Upper lobe of right lung (tissue), 1 donor: Measurements from ENCODE around the gene ZCCHC8. TPM values are rescaled to one million over a fixed set of nuclear protein-coding genes. Genes with fewer than 3 reads are reported as not detected.
A peak's percentile ranks its signal among the peaks of the same experiment; 100 is the strongest.

ENCODE experiments used
- ATAC-seq: fragments of 200-7000 bp; cut with Tn5 transposase; one replicate; pipeline ENCODE4 v1.9.1; 2020; ENCODE audit warnings: mild to moderate bottlenecking, moderate library complexity
- DNase-seq: peaks from one replicate; pipeline ENCODE4 v3.0.0-alpha.2; 2020
- H3K27ac ChIP-seq: fragments of 200-600 bp; one replicate; pipeline ENCODE4 v1.8.0; 2022
- H3K27me3 ChIP-seq: fragments of 200-600 bp; one replicate; pipeline ENCODE4 v1.8.0; 2022; ENCODE audit warnings: mild to moderate bottlenecking
- H3K36me3 ChIP-seq: fragments of 200-600 bp; one replicate; pipeline ENCODE4 v1.8.0; 2022
- H3K4me1 ChIP-seq: fragments of 200-600 bp; one replicate; pipeline ENCODE4 v1.8.0; 2022
- H3K4me3 ChIP-seq: fragments of 200-600 bp; one replicate; pipeline ENCODE4 v1.8.0; 2022; ENCODE audit warnings: mild to moderate bottlenecking
- H3K9me3 ChIP-seq: fragments of 200-600 bp; one replicate; pipeline ENCODE4 v1.8.0; 2022
- CTCF ChIP-seq: fragments of 200-600 bp; IDR thresholded peaks from one replicate; pipeline ENCODE4 v1.8.0; 2022; ENCODE audit warnings: antibody characterized with exemption
- intact Hi-C: fragments of 100-400 bp; cut with DNase I; formaldehyde crosslinking; loops from one replicate; pipeline ENCODE4 v1.11.0; 2022
- total RNA-seq: library from RNA; stranded (reverse); fragmentation: NEBNext Ultra II Directional; extraction: Animal tissue kit (Norgen Biotek cat#: 25700); gene quantifications from one replicate; pipeline ENCODE4 v1.2.1, GENCODE V29; 2021
- donor health status: DM: no; HTN: yes; CAD: no; lungs with severe emphysema.

The ZCCHC8 gene
- total RNA-seq, 1 donor from 2014 or later, result 21.2 TPM

GRCh38 chr12:122422730-122423257 lies 77.9 kb downstream of the ZCCHC8 start:
- intact Hi-C loops, result no loop called here
- Histone ChIP-seq H3K9me3 (no peaks in the 10 kb centered on the region), H3K27ac (peak overlapping the region; percentile 84), H3K27me3 (no peaks in the 10 kb centered on the region), H3K36me3 (no peaks in the 10 kb centered on the region), H3K4me3 (peak overlapping the region; percentile 55), H3K4me1 (peaks cover 23% of the 10 kb centered on the region)
- ATAC-seq, result peak; percentile 1
- no peak for DNase-seq
- TF ChIP-seq CTCF, result no peak

- Histone ChIP-seq H3K9me3 (no peaks in the 10 kb centered on the region), H3K4me1 (peaks cover 23% of the 10 kb centered on the region), H3K4me3 (peak within 1 kb of the TSS; percentile 89), H3K36me3 (no peaks in the 10 kb centered on the region), H3K27me3 (no peaks in the 10 kb centered on the region), H3K27ac (peak within 1 kb of the TSS; percentile 98)
- TF ChIP-seq CTCF, result peak; percentile 58
- intact Hi-C loops, result no loop called here
- peak; percentile 88 for DNase-seq
- peak; percentile 92 for ATAC-seq
Observed at GRCh38 chr12:122421821-122422729, 78.7 kb downstream of the ZCCHC8 start, which contains the start of gene CLIP1. Gene CLIP1 (minus strand): TSS chr12:122422669. CDS start chr12:122380452, 42,217 bp downstream.

Other genes with a start within 250 kb of the ZCCHC8 start
- 17.7 TPM for gene VPS33A, start 234.4 kb downstream of the ZCCHC8 start, total RNA-seq
- 108 TPM for gene CLIP1, start 78.3 kb downstream of the ZCCHC8 start, total RNA-seq
- gene RSRC2, start 26.0 kb upstream of the ZCCHC8 start, total RNA-seq, result 63.8 TPM
- gene KNTC1, start 26.3 kb upstream of the ZCCHC8 start, total RNA-seq, result 8.4 TPM
- gene HCAR2, start 202.4 kb upstream of the ZCCHC8 start, total RNA-seq, result 7.6 TPM
- 4.3 TPM for gene HCAR3, start 215.9 kb upstream of the ZCCHC8 start, total RNA-seq
- gene HCAR1, start 229.9 kb upstream of the ZCCHC8 start, total RNA-seq, result 0.20 TPM